Measurements from ENCODE around the gene TMEFF2.
A peak's percentile ranks its signal among the peaks of the same experiment; 100 is the strongest.

Gene TMEFF2

GRCh38 chr2:192194866-192195547, at the start of gene TMEFF2:
Gene TMEFF2 (minus strand): TSS chr2:192194933. CDS start chr2:192194524, 409 bp downstream.
- FAIRE-seq: no peak

GRCh38 chr2:192243488-192243887, 48.8 kb upstream of the TMEFF2 start:
- no peak for FAIRE-seq

GRCh38 chr2:192236136-192236535, 41.4 kb upstream of the TMEFF2 start:
- no peak for FAIRE-seq

- FAIRE-seq: no peak
These were observed 36.2 kb upstream of the TMEFF2 start for GRCh38 chr2:192230889-192231453.

- FAIRE-seq: no peak
These were observed 34.0 kb upstream of the TMEFF2 start for GRCh38 chr2:192228685-192229084.

- FAIRE-seq: no peak
These were observed 24.2 kb upstream of the TMEFF2 start for GRCh38 chr2:192218970-192219369.

- no peak for FAIRE-seq
These were observed 23.6 kb upstream of the TMEFF2 start for GRCh38 chr2:192218377-192218776.

- FAIRE-seq: no peak
These were observed 21.6 kb upstream of the TMEFF2 start for GRCh38 chr2:192216336-192216735.

- no peak for FAIRE-seq
These were observed 20.6 kb upstream of the TMEFF2 start for GRCh38 chr2:192215096-192215877.

- FAIRE-seq: no peak
These were observed 14.1 kb upstream of the TMEFF2 start for GRCh38 chr2:192208848-192209247.

- FAIRE-seq: no peak
These were observed 11.7 kb upstream of the TMEFF2 start for GRCh38 chr2:192206399-192206798.

- no peak for FAIRE-seq
These were observed 9.1 kb upstream of the TMEFF2 start for GRCh38 chr2:192203876-192204275.

GRCh38 chr2:192202373-192202772, 7.6 kb upstream of the TMEFF2 start:
- no peak for FAIRE-seq

GRCh38 chr2:192201116-192201515, 6.4 kb upstream of the TMEFF2 start:
- no peak for FAIRE-seq

- FAIRE-seq: no peak
These were observed 2.6 kb upstream of the TMEFF2 start for GRCh38 chr2:192197357-192197756.

GRCh38 chr2:192196421-192197194, 1.9 kb upstream of the TMEFF2 start:
- FAIRE-seq: no peak

GRCh38 chr2:192195548-192196418, 1.1 kb upstream of the TMEFF2 start:
- FAIRE-seq: no peak

- no peak for FAIRE-seq
These were observed 368 bp downstream of the TMEFF2 start for GRCh38 chr2:192194265-192194865.

GRCh38 chr2:192190474-192190873, 4.3 kb downstream of the TMEFF2 start:
- peak; percentile 61 for FAIRE-seq

- no peak for FAIRE-seq
These were observed 7.9 kb downstream of the TMEFF2 start for GRCh38 chr2:192186806-192187205.

- no peak for FAIRE-seq
These were observed 10.4 kb downstream of the TMEFF2 start for GRCh38 chr2:192184349-192184748.

GRCh38 chr2:192183296-192183695, 11.4 kb downstream of the TMEFF2 start:
- FAIRE-seq: no peak
